GM19023 (cell line): ENCODE results near the gene TCEAL9.
"Not testable (repeated sequence)": the region's sequence is repeated elsewhere in the genome, so short reads cannot be mapped to it uniquely, and the experiment has no call there.

Experiments used
- ATAC-seq: cut with Tn5 transposase; IDR thresholded peaks from one replicate; pipeline ENCODE4 v1.9.1; 2021; ENCODE audit warnings: mild to moderate bottlenecking, moderate library complexity; ENCODE audit not compliant: unreplicated experiment

The TCEAL9 gene

DNA sequence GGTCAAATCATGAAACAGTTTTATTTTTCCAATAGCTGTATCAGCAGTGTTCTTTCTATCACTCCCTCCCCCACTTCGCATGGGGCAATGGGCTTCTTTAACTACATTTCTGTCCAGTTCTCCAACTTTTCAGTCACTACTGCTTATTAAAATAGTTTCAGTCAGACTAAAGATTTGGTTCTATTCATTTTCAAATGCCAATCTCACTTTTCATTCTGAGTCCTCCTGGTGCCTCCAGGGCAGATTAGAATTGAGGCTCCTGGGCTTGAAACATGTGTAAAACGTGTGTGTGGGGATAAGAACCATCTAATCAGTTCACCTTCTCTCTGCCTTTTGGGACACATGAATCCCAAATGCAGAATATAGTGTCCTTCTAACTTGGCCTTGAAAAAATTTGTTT is 16.6 kb downstream of the TCEAL9 start:
- no peak for ATAC-seq

GRCh38 chrX:103373581-103373980 is 17.3 kb downstream of the TCEAL9 start:
- no peak for ATAC-seq

GRCh38 chrX:103376118-103376978 is 20.0 kb downstream of the TCEAL9 start, which contains the start of gene BEX3:
BEX3 (plus strand) TSS chrX:103376538; CDS start chrX:103377522, 984 bp downstream.
- no peak for ATAC-seq

DNA sequence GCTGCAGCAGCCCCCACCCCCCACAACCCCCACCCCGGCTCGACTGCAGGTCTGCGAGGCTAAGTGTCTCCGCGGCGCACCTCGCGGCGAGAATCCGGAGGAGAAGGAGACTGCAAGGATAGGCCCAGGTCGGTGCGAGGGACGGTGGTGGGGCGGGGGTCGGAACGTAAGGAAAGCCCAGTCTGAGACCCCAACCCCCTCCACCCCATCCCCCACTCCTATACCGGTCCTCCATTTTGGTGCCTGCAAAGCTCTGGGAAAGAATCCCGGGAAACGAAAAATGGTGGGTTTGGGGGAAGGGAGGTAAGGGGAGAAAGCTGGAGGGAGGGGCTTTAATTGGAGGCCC is 20.6 kb downstream of the TCEAL9 start:
- ATAC-seq: no peak

GRCh38 chrX:103378990-103379389 is 22.7 kb downstream of the TCEAL9 start:
- no peak for ATAC-seq

- no peak for ATAC-seq
Measured at GRCh38 chrX:103382877-103383276, 26.6 kb downstream of the TCEAL9 start.

DNA sequence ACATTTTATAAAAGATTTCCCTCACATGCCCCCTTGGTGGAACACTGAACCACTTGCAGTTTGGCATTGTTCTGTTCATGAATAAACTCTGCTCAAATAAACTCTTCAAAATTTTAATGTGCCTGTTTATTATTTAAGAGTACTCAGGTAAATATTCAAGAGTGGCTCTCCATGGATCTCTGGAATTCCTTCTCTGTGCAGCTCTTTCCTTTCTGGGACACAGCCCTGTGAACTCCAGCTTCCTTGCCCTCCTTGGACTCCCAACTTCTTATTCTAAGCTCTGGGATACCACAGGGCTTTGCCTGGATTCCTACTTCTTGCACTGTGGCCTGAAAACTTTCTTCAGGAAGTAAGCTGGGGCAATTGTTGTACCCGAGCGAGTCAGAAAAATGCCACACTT is 28.4 kb downstream of the TCEAL9 start:
- ATAC-seq: no peak

- not testable (repeated sequence) for ATAC-seq
Measured at GRCh38 chrX:103385283-103385830, 29.1 kb downstream of the TCEAL9 start.

DNA sequence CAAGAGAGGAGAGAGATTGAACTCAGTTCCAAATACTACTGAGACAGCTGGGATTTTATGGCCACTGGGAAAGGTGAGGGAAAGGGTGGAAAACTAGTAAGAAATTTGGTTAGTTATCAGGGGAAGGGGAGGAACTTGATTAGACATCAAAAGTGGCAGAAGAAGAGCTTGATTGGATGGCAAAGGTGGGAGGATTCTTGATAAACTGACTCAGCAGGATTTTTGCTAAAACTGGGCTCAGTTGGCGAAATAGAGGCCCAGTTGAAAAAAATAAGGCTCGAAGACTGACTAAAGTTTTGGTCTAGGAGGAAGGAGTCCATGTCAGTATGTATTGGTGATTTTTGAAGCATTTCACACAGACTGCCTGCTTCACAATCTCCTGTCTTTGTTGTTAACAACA is 30.0 kb downstream of the TCEAL9 start:
- ATAC-seq: no peak

GRCh38 chrX:103393487-103393886 is 37.2 kb downstream of the TCEAL9 start:
- ATAC-seq: no peak

- no peak for ATAC-seq
Measured at GRCh38 chrX:103396186-103396585, 39.9 kb downstream of the TCEAL9 start.

GRCh38 chrX:103396660-103397059 is 40.4 kb downstream of the TCEAL9 start:
- ATAC-seq: no peak

- no peak for ATAC-seq
Measured at GRCh38 chrX:103397707-103398106, 41.4 kb downstream of the TCEAL9 start.

DNA sequence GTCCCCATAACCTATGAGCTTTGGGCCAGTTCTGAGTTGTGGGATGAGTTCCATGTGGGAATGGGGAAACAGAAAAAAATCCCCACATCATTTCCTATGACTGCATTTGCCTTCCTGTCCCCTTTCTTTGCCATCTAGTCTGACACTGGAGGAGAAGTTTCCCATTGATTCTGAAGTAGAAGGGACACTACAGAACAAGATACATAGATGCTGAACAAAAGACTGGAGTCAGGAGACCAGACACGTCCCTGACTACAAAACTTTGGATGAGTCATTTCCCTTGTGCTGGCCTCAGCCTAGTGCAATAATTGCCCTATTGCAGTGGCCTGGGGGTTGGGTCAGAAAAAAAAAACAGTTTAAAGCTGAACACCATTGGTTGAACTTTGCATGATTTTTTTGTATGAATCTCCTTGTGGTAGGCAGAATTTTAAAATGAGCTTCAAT is 42.1 kb downstream of the TCEAL9 start:
- ATAC-seq: no peak

DNA sequence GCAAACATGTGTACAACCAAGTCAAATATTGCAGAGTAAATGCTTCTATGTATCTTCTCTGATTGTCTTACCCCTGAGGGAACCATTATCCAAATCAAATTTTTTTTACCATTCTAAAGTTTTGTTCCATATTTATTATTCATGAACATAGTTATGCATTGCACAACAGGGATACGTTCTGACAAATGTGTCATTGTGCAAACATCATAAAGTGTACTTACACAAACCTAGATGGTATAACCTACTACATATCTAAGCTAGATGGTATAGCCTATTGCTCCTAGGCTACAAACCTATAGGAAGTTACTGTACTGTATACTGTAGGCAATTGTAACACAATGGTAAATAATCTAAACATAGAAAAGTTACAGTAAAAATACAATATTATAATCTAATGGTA is 43.4 kb downstream of the TCEAL9 start:
- ATAC-seq: no peak

- ATAC-seq: no peak
Measured at GRCh38 chrX:103400931-103401330, 44.6 kb downstream of the TCEAL9 start.

DNA sequence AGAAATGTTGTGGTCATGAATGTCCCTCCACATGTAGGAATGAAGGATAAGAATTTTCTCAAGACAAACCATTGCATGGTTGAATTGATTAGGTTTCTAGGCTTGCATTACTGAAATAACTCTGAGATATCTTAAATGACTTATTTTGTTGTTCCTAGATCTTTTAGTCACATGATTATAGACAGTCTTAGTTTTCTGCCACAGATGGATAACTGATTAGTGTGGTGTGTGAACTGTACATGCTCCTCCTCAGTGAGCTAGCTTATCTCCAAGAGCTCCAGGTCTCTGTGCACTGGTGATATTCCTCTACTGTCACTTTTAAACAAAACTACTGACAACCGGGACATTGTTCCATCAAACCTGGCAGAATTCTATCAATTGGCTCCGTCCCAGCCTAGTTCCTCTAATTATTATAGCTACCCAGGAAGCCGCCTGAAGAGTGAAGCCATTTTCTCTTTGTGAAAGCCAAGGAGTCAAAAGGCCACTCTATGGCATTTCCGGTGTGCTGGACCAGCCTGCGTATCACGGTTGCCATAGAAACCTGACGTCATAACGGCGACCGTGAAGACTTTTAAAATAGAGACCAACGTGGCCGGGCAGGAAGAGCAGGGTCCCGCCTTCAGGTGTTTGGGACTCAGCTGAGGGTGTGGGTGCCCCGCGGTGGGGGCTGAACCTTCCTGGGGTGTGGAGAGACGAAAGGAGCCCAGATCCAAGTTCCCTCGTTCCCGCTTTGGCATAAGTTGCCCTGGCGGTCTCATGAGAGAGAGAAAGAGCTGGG is 48.1 kb downstream of the TCEAL9 start:
- ATAC-seq: peak; percentile 95

DNA sequence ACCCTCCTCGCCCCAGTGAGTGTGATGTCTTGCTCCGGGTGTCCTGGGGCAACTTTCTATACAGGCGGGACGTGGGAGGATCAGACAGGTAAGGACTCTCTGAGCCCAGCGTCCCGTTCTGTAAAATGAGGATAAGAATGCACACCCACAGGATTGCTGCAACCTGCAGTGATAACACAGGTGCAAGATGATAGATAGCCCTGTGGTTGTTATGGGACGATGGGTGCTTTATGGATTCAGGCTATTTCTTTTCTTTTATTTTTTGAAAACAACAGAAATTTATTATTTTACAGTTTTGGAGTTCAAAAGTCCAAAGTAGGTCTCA is 48.7 kb downstream of the TCEAL9 start:
- ATAC-seq: no peak

DNA sequence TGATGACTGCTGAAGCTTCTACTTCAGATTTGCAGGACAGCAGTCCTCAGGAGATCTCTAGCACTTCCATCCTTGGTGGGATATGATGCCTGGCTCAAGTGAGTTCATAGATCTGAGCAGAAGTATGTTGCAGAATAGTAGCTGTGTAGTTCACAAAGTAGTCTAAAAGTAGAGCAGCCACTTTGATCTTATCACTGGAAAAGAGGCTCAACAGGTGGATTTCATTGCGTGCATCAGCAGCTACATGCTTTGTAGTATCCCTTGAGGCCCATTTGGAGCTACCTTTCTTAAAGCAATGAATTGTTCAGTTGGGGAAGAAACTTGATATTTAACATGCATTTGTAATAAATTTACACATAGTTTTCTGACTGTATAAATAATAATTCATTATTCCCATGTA is 50.0 kb downstream of the TCEAL9 start:
- ATAC-seq: no peak

GRCh38 chrX:103407776-103408175 is 51.5 kb downstream of the TCEAL9 start:
- ATAC-seq: no peak
